ENCODE results near the gene GSTO2. TPM values are rescaled to one million over a fixed set of nuclear protein-coding genes. Genes with fewer than 3 reads are reported as not detected.

The GSTO2 gene
- total RNA-seq, 1 donor from 2014 or later: 0.58 TPM

- Mint-ChIP-seq H3K4me3 (peak overlapping the region; percentile 77), H3K9me3 (no peaks in the 10 kb centered on the region), H3K36me3 (ENCODE audit: low read depth) (peaks cover 4% of the 10 kb centered on the region), H3K4me1 (peaks cover 79% of the 10 kb centered on the region), H3K27me3 (ENCODE audit: low read depth) (peaks cover 99% of the 10 kb centered on the region), H3K27ac (ENCODE audit: unreplicated experiment) (peak overlapping the region; percentile 95)
- TF ChIP-seq CTCF (conservative IDR thresholded peaks at IDR 0.05): no peak
- DNase-seq (ENCODE audit: low read depth, low spot score): no peak
Observed at GRCh38 chr10:104330168-104331110, 61.5 kb downstream of the GSTO2 start.

- H3K36me3 Mint-ChIP-seq (ENCODE audit: low read depth): peaks cover 2% of the 10 kb centered on the region
- peaks cover 98% of the 10 kb centered on the region for H3K27me3 Mint-ChIP-seq (ENCODE audit: low read depth)
- peaks cover 76% of the 10 kb centered on the region for H3K4me1 Mint-ChIP-seq
- peak overlapping the region; percentile 95 for H3K27ac Mint-ChIP-seq (ENCODE audit: unreplicated experiment)
- H3K4me3 Mint-ChIP-seq: peak overlapping the region; percentile 77
- DNase-seq (ENCODE audit: low read depth, low spot score): no peak
- no peak for TF ChIP-seq CTCF (conservative IDR thresholded peaks at IDR 0.05)
- no peaks in the 10 kb centered on the region for H3K9me3 Mint-ChIP-seq
Observed at GRCh38 chr10:104331208-104331838, 62.3 kb downstream of the GSTO2 start.

GRCh38 chr10:104332243-104333031 lies 63.5 kb downstream of the GSTO2 start:
- Mint-ChIP-seq H3K36me3 (ENCODE audit: low read depth) (no peaks in the 10 kb centered on the region), H3K27ac (ENCODE audit: unreplicated experiment) (peak overlapping the region; percentile 88), H3K9me3 (no peaks in the 10 kb centered on the region), H3K27me3 (ENCODE audit: low read depth) (peaks cover 96% of the 10 kb centered on the region), H3K4me1 (peaks cover 73% of the 10 kb centered on the region), H3K4me3 (peak overlapping the region; percentile 78)
- DNase-seq (ENCODE audit: low read depth, low spot score): no peak
- TF ChIP-seq CTCF (conservative IDR thresholded peaks at IDR 0.05): no peak

GRCh38 chr10:104333032-104333727 lies 64.2 kb downstream of the GSTO2 start:
- H3K4me3 Mint-ChIP-seq: peak overlapping the region; percentile 78
- TF ChIP-seq CTCF (conservative IDR thresholded peaks at IDR 0.05): no peak
- H3K27me3 Mint-ChIP-seq (ENCODE audit: low read depth): peaks cover 92% of the 10 kb centered on the region
- H3K9me3 Mint-ChIP-seq: no peaks in the 10 kb centered on the region
- peak overlapping the region; percentile 88 for H3K27ac Mint-ChIP-seq (ENCODE audit: unreplicated experiment)
- H3K4me1 Mint-ChIP-seq: peaks cover 66% of the 10 kb centered on the region
- DNase-seq (ENCODE audit: low read depth, low spot score): no peak
- no peaks in the 10 kb centered on the region for H3K36me3 Mint-ChIP-seq (ENCODE audit: low read depth)
